Keratinocyte (primary cell): ENCODE data around the gene KRT38. TPM values are rescaled to one million over a fixed set of nuclear protein-coding genes. Genes with fewer than 3 reads are reported as not detected.

Experiments
- DNase-seq: peaks from one replicate; pipeline ENCODE4 v3.0.0-alpha.2; 2011; ENCODE audit warnings: low read depth, missing footprints, low spot score
- FAIRE-seq: peaks from 2 replicates; lab custom pipeline; 2011; peaks lifted over from hg19 to GRCh38; lab: Jason Lieb, UNC
- H2AFZ ChIP-seq: 2 replicates; pipeline ENCODE4 v1.6.0; 2012; ENCODE audit warnings: low read length, control low read depth, inconsistent platforms; ENCODE audit not compliant: control insufficient read depth
- H3K27ac ChIP-seq: 2 replicates; pipeline ENCODE4 v1.5.1; 2011; ENCODE audit warnings: low read length; ENCODE audit not compliant: control insufficient read depth, insufficient read depth
- H3K27me3 ChIP-seq: 3 replicates; pipeline ENCODE4 v1.6.0; 2011; ENCODE audit warnings: low read length; ENCODE audit not compliant: control insufficient read depth, insufficient read depth; ENCODE audit errors: extremely low read depth
- H3K36me3 ChIP-seq, 2 experiments: 2 replicates in 1 of 2; 3 replicates in 1 of 2; pipeline ENCODE4 v1.5.1; 2011; ENCODE audit warnings: low read length in 2 of 2, mild to moderate bottlenecking in 1 of 2; ENCODE audit not compliant: control insufficient read depth in 2 of 2, insufficient read depth in 2 of 2; ENCODE audit errors: extremely low read depth in 1 of 2
- H3K4me1 ChIP-seq: 3 replicates; pipeline ENCODE4 v1.5.1; 2011; ENCODE audit warnings: low read length; ENCODE audit not compliant: control insufficient read depth, insufficient read depth; ENCODE audit errors: extremely low read depth
- H3K4me2 ChIP-seq: 3 replicates; pipeline ENCODE4 v1.6.0; 2011; ENCODE audit warnings: low read depth, low read length; ENCODE audit not compliant: control insufficient read depth, insufficient read depth; ENCODE audit errors: extremely low read depth
- H3K4me3 ChIP-seq, 3 experiments: fragments of 200-600 bp in 1 of 3; sonication (generic) in 1 of 3; 2 replicates in 2 of 3; 3 replicates in 1 of 3; pipeline ENCODE4 v1.5.1; 2011 to 2016; ENCODE audit warnings: low read length in 3 of 3, mild to moderate bottlenecking in 3 of 3, control low read depth in 2 of 3, inconsistent platforms in 1 of 3, low read depth in 1 of 3, mixed read lengths in 1 of 3, mixed run types in 1 of 3, moderate library complexity in 1 of 3; ENCODE audit not compliant: control insufficient read depth in 2 of 3, insufficient read depth in 2 of 3; ENCODE audit errors: extremely low read depth in 1 of 3
- H3K79me2 ChIP-seq: 2 replicates; pipeline ENCODE4 v1.6.0; 2012; ENCODE audit warnings: low read length; ENCODE audit not compliant: control insufficient read depth, insufficient read depth
- H3K9ac ChIP-seq: 3 replicates; pipeline ENCODE4 v1.6.0; 2011; ENCODE audit warnings: low read length; ENCODE audit not compliant: control insufficient read depth, insufficient read depth; ENCODE audit errors: extremely low read depth
- H3K9me1 ChIP-seq: 3 replicates; pipeline ENCODE4 v1.6.0; 2011; ENCODE audit warnings: low read length; ENCODE audit not compliant: control insufficient read depth, insufficient read depth; ENCODE audit errors: extremely low read depth
- H3K9me3 ChIP-seq: 2 replicates; pipeline ENCODE4 v1.5.1; 2012; ENCODE audit warnings: low read depth, low read length; ENCODE audit not compliant: control insufficient read depth
- H4K20me1 ChIP-seq: 3 replicates; pipeline ENCODE4 v1.6.0; 2011; ENCODE audit warnings: low read length; ENCODE audit not compliant: control insufficient read depth, insufficient read depth; ENCODE audit errors: extremely low read depth
- CTCF ChIP-seq, 3 experiments: IDR thresholded peaks in 1 of 3; conservative IDR thresholded peaks in 1 of 3; optimal IDR thresholded peaks in 1 of 3; 2 replicates in 2 of 3; 3 replicates in 1 of 3; pipeline versions ENCODE3 to v1.5.1; 2011; ENCODE audit warnings: low read length in 3 of 3, mild to moderate bottlenecking in 3 of 3, moderate library complexity in 2 of 3, control low read depth in 1 of 3, inconsistent platforms in 1 of 3; ENCODE audit not compliant: insufficient read depth in 2 of 3; ENCODE audit errors: extremely low read depth in 1 of 3
- EZH2 ChIP-seq: IDR thresholded peaks from one replicate; pipeline ENCODE4 v1.6.1; 2012; ENCODE audit warnings: inconsistent platforms, mild to moderate bottlenecking, low read length, moderate library complexity
- dilution Hi-C: fragments of 300-500 bp; cut with MboI; formaldehyde crosslinking; loops from one replicate; pipeline ENCODE4 v1.7.0; 2020; ENCODE audit warnings: low sequenced_read_pairs; ENCODE audit not compliant: extremely low pct_ligation_motif_present
- polyA plus RNA-seq, 5 experiments: library from polyadenylated mRNA; depleted of rRNA in 3 of 5; stranded (reverse) in 3 of 5; stranded (forward) in 1 of 5; unstranded in 1 of 5; fragments of >200 nt; gene quantifications; 1 replicate in 1 of 5; 2 replicates in 3 of 5; 3 replicates in 1 of 5; pipeline versions ENCODE4 v1.2.1 to v1.2.3, GENCODE V29; 2011 to 2012; ENCODE audit warnings: missing spikeins in 2 of 5, low read depth in 1 of 5, low replicate concordance in 1 of 5

KRT38 gene
- polyA plus RNA-seq, 1 donor (not counting 4 experiments of a cell fraction or from before 2014, with no cell fraction given) = not detected

GRCh38 chr17:41466988-41467387 lies 26.2 kb upstream of the KRT38 start, which contains the start of gene KRT32:
Gene KRT32, minus strand, starts transcription at chr17:41467386. Its CDS starts 61 bp downstream, at chr17:41467325.
- FAIRE-seq (no peak), DNase-seq (no peak)
- TF ChIP-seq CTCF (optimal IDR thresholded peaks at IDR 0.05 in 1 of 3, IDR thresholded peaks at IDR 0.05 in 1 of 3, conservative IDR thresholded peaks at IDR 0.05 in 1 of 3; ENCODE audit: extremely low read depth in 1 of 3, insufficient read depth in 2 of 3, low read length in 3 of 3) = no peak
- no peak for TF ChIP-seq EZH2
- Histone ChIP-seq H3K27me3 (no peaks in the 10 kb centered on the region), H2AFZ (no peak within 1 kb of the TSS), H3K9me3 (peaks cover 3% of the 10 kb centered on the region), H3K27ac (no peak within 1 kb of the TSS), H3K36me3 (no peaks in the 10 kb centered on the region), H3K79me2 (no peaks in the 10 kb centered on the region), H3K9ac (no peak within 1 kb of the TSS), H3K9me1 (no peaks in the 10 kb centered on the region), H3K4me3 (no peak within 1 kb of the TSS), H3K4me1 (peaks cover 16% of the 10 kb centered on the region), H3K4me2 (no peak within 1 kb of the TSS), H4K20me1 (no peaks in the 10 kb centered on the region)
- dilution Hi-C loops = no loop called here

- no peaks in the 10 kb centered on the region for H3K36me3 ChIP-seq
- peak overlapping the region; percentile 23 for H3K4me2 ChIP-seq
- H3K9me3 ChIP-seq = no peaks in the 10 kb centered on the region
- peak; percentile 66 for DNase-seq
- H3K9me1 ChIP-seq = no peaks in the 10 kb centered on the region
- no peaks in the 10 kb centered on the region for H4K20me1 ChIP-seq
- dilution Hi-C loops = no loop called here
- no peak overlapping the region for H3K9ac ChIP-seq
- no peaks in the 10 kb centered on the region for H3K27me3 ChIP-seq
- H2AFZ ChIP-seq = no peak overlapping the region
- H3K79me2 ChIP-seq = no peaks in the 10 kb centered on the region
- no peak overlapping the region for H3K27ac ChIP-seq
- peak overlapping the region in 1 of 3 experiments; percentile 35 for H3K4me3 ChIP-seq
- peak; percentile 99 for FAIRE-seq
- H3K4me1 ChIP-seq = peaks cover 16% of the 10 kb centered on the region
- TF ChIP-seq EZH2 (no peak), CTCF (optimal IDR thresholded peaks at IDR 0.05 in 1 of 3, IDR thresholded peaks at IDR 0.05 in 1 of 3, conservative IDR thresholded peaks at IDR 0.05 in 1 of 3; ENCODE audit: extremely low read depth in 1 of 3, insufficient read depth in 2 of 3, low read length in 3 of 3) (no peak)
These were observed 23.9 kb upstream of the KRT38 start for GRCh38 chr17:41464682-41465081.
